Suprapubic skin (tissue), 4 donors: ENCODE measurements around the gene TEAD4.

ENCODE experiments used
- CTCF ChIP-seq, 2 donors: fragments of 200-600 bp in 1 of 2; fragments of 450-650 bp in 1 of 2; sonication (generic) in 1 of 2; IDR thresholded peaks; one replicate each; pipeline ENCODE4 v1.5.1; 2016 to 2019; ENCODE audit warnings: antibody characterized with exemption in 2 of 2, mild to moderate bottlenecking in 1 of 2, moderate library complexity in 1 of 2
- EP300 ChIP-seq: sonication (generic); formaldehyde crosslinking; IDR thresholded peaks from one replicate; pipeline ENCODE4 v1.6.1; 2017; ENCODE audit warnings: antibody characterized with exemption
- POLR2A ChIP-seq, 2 donors: fragments of 450-650 bp; IDR thresholded peaks; one replicate each; pipeline ENCODE4 v1.6.1; 2017; ENCODE audit warnings: antibody characterized with exemption in 2 of 2, mild to moderate bottlenecking in 2 of 2, moderate library complexity in 2 of 2
- POLR2AphosphoS5 ChIP-seq, 3 donors: sonication (generic); formaldehyde crosslinking; IDR thresholded peaks; one replicate each; pipeline ENCODE4 v1.6.1; 2017; ENCODE audit warnings: antibody characterized with exemption in 3 of 3

- no peak for TF ChIP-seq CTCF (IDR thresholded peaks at IDR 0.05)
- no peak for TF ChIP-seq POLR2A (IDR thresholded peaks at IDR 0.05)
- TF ChIP-seq EP300 = no peak
- no peak for TF ChIP-seq POLR2AphosphoS5 (IDR thresholded peaks at IDR 0.05)
These were observed 130.4 kb downstream of the TEAD4 start for GRCh38 chr12:3089588-3089987.
